Measurements from ENCODE around the gene PCDHB11.
"Not testable (repeated sequence)": the region's sequence is repeated elsewhere in the genome, so short reads cannot be mapped to it uniquely, and the experiment has no call there.

Gene PCDHB11

DNA sequence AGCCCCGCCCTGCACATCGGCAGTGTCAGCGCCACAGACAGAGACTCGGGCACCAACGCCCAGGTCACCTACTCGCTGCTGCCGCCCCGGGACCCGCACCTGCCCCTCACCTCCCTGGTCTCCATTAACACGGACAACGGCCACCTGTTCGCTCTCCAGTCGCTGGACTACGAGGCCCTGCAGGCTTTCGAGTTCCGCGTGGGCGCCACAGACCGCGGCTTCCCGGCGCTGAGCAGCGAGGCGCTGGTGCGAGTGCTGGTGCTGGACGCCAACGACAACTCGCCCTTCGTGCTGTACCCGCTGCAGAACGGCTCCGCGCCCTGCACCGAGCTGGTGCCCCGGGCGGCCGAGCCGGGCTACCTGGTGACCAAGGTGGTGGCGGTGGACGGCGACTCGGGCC lies 47.5 kb downstream of the PCDHB11 start:
- H3K9ac ChIP-seq (ENCODE audit: low read length); H3K27ac ChIP-seq (ENCODE audit: low read depth, low read length); H3K36me3 ChIP-seq (ENCODE audit: control insufficient read depth, insufficient read depth, low read length); H3K4me3 ChIP-seq (ENCODE audit: low read depth, low read length); H3K4me1 ChIP-seq (ENCODE audit: control insufficient read depth, insufficient read depth, low read length); H3K27me3 ChIP-seq (ENCODE audit: control insufficient read depth, insufficient read depth, low read length): not testable (repeated sequence)
- peaks cover 42% of the 10 kb centered on the region for H3K9me3 ChIP-seq (ENCODE audit: control insufficient read depth, insufficient read depth, low read depth, low read length)

GRCh38 chr5:141247434-141247833 lies 48.0 kb downstream of the PCDHB11 start:
- peaks cover 43% of the 10 kb centered on the region for H3K9me3 ChIP-seq (ENCODE audit: control insufficient read depth, insufficient read depth, low read depth, low read length)
- H3K36me3 ChIP-seq (ENCODE audit: control insufficient read depth, insufficient read depth, low read length); H3K9ac ChIP-seq (ENCODE audit: low read length); H3K4me3 ChIP-seq (ENCODE audit: low read depth, low read length); H3K27me3 ChIP-seq (ENCODE audit: control insufficient read depth, insufficient read depth, low read length); H3K4me1 ChIP-seq (ENCODE audit: control insufficient read depth, insufficient read depth, low read length); H3K27ac ChIP-seq (ENCODE audit: low read depth, low read length): not testable (repeated sequence)

DNA sequence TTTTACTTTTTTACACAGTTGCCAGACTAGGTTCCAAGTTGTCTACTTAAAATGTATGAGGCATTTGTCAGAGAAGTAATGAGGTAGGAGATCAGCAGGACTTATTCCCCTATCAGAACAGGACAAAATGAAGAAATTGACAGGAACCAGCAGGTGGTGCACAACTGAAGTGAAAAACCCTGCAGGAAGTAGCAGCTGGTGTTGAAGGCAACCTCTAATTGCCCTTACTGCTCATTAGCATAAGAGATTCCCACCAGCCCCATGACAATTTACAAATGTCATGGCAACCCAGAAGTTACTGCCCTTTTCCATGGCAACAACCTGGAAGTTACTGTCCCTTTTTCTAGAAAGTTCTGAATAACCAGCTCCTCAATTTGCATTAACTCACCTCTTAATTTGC lies 51.1 kb downstream of the PCDHB11 start:
- H3K4me3 ChIP-seq (ENCODE audit: low read depth, low read length): no peak overlapping the region
- H3K4me1 ChIP-seq (ENCODE audit: control insufficient read depth, insufficient read depth, low read length): no peaks in the 10 kb centered on the region
- H3K9ac ChIP-seq (ENCODE audit: low read length): no peak overlapping the region
- peaks cover 59% of the 10 kb centered on the region for H3K9me3 ChIP-seq (ENCODE audit: control insufficient read depth, insufficient read depth, low read depth, low read length)
- no peaks in the 10 kb centered on the region for H3K36me3 ChIP-seq (ENCODE audit: control insufficient read depth, insufficient read depth, low read length)
- no peaks in the 10 kb centered on the region for H3K27me3 ChIP-seq (ENCODE audit: control insufficient read depth, insufficient read depth, low read length)
- no peak overlapping the region for H3K27ac ChIP-seq (ENCODE audit: low read depth, low read length)
